HG02870 (cell line): ENCODE results near the gene SLC44A3.

Experiments
- ATAC-seq: cut with Tn5 transposase; IDR thresholded peaks from one replicate; pipeline ENCODE4 v1.9.1; 2021; ENCODE audit warnings: mild to moderate bottlenecking, moderate library complexity; ENCODE audit not compliant: unreplicated experiment

SLC44A3 gene

DNA sequence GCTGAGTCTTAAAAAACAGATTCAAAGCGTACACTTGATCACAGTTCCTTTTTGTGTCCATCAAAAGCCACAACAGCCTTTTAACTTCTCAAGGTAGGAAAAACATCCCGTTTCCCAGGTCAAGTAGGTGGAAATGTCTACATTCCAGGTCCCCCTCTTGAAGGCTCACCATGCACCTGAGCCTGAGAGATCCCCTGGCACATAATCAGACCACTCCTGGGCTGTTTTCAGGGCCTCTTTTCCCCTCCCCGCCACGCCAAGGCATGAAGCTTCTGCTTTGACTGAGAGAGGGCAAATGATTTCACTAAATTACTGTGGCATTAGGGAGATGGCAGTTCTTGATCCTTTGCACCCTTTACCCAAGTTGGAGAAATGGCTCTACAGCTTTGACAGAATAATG lies 85.0 kb downstream of the SLC44A3 start:
- ATAC-seq: no peak

DNA sequence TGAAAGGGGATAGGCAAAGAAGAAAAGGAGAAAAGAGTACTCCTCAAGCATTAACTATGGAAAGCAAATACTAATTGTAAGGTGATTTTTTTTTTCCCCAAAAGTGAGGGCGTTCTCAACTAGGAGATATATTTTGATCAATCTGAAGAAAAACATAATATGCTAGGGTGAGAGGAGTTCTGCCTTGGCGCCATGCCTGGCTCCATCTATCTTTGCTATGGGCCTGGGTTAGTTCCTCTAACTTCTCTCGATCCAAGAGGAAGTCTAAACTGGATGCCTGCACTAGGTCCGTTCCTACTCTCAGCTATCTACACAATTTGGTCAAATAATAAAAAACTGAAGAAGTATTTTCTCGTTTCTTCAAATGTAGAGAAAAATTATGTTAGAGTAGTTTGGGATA lies 86.2 kb downstream of the SLC44A3 start:
- no peak for ATAC-seq

DNA sequence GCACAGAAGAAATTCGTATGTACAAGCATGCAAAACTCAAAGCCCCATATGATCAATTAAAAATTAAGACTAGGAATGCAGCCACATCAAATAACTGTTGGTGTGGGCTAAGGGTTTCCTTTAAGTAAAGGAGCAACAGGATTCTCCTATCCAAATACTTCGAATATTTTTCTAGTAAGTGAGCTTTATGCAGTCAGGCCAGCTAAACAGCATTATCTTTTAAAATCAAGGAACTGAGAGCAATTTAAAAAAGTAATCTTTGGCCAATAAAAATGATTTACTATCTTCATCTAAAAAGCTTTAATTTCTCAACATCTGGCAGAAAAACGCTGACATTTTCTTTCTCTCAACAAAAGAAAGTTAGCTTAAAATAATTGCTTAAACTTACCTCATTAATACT lies 87.0 kb downstream of the SLC44A3 start:
- ATAC-seq: no peak

DNA sequence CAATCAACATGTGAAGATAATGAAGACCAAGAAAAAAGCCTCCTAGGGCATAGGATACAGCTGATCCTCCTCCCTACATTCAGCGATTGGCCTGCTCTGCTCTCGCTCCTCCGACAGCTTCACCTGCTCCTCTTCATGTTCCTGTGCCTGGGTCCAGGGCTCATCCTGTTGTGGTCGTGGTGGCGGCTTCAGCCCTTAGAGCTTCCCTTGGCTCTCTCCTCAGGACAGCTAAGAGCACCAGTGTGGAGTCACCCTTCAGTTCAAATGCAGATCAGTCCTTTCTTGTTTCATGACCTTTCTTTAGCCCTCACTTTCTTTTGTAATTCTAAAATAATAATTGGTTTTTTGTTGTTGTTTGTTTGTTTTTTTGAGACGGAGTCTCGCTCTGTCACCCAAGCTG lies 88.0 kb downstream of the SLC44A3 start:
- ATAC-seq: no peak

DNA sequence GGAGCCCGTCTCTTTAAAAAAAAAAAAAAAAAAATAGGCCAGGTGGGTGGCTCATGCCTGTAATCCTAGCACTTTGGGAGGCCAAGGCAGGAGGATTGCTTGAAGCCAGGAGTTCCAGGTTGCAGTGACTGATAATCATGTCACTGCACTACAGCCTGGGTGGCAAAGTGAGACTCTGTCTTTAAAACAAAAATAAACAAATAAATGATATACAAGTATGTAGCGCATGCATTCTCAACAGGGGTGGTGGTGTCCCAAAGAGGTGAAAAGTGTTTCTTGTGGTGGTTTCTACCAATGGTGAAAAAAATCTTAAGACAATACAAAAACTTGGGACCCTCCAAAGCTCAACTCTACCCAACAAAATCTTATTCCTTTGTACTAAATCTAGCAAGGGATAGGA lies 88.8 kb downstream of the SLC44A3 start:
- ATAC-seq: no peak

DNA sequence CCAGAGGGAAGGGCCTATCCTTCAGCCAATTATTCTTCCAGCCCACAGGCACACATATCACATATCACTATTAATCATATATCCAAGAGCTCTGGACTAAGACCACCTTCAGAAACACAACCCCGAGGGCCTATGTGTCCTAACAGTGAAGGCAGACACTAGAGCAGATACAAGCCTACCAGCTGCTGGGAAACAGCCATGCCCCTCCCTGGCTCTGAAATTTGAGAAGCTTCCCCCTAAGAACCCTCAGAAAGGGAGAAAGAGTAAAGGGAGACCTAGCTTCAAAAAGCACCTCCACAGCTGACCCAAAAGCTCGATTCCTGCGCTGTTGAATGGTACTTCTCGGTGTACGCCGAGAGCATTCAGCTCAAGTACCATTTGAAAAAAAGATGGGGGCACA lies 89.3 kb downstream of the SLC44A3 start:
- ATAC-seq: no peak

DNA sequence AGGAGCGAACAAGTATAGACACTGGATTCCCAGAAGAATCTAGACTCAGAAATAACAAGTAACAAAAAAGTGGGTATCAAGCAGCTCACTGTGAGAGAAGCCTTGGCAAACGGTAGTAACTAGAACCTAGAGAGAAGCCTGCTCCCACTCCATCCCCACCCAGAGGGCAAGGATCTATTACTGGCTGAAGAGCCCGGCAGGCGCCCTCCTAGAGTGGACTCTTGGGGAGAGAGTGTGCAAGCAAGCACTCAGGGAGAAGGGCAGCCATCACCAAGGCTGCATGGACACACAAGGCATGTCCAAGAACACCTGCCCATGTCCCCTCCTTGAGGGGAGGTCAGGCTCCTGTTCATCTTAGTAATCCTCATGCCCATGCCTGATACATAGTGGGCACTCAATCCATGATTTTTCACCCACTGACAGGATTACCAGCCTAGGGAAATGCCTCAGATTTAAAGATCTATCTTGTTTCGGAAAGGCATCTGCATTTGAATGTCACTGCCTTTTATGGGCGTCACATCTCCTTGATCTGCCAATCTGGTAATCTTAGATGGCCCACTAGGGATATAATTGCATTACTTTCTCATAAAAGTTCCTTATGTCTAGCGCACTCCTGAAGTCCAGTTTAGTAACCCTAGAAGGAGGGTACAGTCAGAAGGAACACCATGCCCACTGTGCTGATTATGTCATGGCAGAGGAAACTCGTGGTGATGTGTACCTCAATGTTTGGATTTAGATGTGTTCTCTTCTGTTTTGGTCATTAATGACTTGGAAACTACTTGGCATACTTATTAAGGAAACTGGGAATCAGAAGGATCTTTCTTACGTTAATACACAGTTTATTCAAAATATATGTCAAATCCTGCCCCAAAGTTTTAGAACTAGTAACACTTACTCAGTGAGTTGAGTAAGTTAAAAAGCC lies 92.4 kb downstream of the SLC44A3 start:
- ATAC-seq: no peak

DNA sequence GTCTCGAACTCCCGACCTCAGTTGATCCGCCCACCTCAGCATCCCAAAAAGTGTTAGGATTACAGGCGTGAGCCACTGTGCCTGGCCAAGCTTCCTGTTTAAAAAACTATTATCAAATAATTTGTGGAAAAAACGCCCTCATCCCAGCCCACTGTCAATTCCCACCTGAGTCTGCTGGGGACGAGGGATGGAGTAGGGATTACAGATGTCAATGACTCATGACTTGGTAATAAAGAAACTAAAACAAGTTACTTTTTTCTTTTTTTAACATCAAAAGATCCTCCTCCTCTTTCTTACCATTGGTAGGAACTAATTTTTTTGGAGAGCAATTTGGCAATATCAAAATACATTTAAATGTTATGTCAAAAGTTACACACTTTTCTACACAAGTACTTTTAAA lies 97.1 kb downstream of the SLC44A3 start:
- no peak for ATAC-seq

DNA sequence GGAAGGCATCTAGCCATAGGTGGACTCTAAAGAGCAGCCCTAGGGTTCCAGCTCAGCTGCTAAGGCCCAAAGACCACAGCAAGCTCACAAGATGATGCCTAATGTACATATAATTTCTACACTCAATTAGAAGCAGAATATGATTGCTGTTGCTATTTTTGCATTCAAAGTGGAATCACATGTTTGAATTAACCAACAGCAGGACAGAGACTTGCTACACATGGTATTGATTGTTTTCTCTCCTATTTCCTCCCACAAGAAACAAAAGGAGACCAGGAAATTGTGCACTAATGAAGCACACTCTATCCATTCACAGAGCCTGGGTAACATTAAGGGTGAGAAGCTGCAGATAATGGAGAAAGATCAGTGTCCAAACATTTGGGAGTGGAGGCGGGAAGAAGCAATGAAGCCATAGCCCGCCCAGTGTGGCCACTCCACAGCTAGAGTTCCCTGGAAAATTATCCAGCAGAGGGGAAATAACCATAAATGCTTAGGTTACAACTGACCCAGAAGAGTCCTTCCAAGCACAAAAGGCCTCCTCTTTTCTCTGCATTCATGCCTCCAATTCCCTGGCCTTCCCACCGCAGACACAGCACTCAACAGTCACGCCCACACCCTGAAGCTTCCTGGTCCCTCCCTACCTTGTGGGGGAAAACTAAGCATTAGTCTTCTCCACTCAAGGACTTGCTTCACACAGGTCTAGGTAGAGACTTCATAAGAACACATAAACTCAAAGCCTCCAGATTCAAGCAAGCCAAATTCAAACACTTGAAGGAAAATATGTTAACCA lies 99.3 kb downstream of the SLC44A3 start:
- ATAC-seq: no peak

DNA sequence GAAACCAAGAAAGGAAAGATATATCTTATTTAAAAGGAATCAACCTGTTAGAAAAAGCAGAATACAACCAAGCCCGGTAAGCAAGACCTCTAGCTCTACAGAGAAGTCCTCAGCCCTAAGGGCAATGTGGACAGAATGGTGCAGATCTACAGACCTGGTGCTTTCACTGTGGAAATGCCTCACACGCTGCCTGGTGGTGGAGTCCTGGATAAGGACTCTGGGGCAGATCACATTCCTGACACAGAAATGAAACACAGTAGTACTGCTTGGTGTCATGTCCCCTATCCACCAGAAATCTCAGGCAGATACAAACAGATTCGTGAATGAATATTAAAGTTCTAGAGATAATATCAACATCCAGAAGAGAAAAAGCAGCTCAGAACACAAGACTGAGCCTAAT lies 99.9 kb downstream of the SLC44A3 start:
- ATAC-seq: no peak

DNA sequence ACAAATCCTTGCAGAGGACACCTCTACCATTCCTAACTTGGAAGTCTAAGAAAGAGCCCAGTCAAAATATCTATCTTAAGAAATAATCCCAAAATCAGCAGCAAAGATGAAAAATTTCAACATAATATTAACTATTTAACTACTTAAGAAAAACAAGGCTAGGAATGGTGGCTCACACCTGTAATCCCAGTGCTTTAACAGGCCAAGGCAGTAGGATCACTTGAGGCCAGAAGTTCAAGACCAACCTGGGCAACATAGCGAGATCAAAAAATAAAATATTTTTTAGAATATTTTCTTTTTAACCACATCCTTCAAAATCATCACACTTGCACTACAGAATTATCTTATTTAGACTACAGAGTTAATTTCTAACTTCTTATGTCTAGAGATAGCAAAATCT lies 101.8 kb downstream of the SLC44A3 start:
- ATAC-seq: no peak

DNA sequence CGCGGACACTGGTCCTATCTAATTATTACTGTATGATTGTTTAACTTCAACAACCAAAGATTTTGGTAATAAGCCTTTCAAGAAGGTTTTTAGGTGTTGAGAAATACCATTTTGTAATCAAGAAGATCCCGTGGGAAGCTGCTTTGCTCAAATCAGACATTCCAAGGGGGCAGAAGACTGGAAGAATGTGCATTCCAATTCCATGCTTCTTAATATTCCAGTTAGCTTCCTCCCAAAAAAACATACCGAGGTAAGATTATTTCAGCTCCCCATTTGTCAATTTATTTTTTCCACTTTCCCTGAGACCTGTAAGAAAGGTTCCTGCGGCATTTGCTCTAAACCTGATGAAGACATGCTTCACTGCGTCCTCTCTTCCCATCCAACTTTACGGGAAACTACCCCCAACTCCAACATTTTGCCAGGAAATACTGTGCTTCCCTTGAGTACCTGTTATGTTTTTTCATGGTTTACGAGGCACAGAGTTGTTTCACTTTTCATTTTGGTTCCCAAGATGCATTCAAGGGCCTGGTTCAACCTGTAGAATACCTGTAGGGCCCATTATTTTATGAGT lies 102.7 kb downstream of the SLC44A3 start:
- no peak for ATAC-seq

DNA sequence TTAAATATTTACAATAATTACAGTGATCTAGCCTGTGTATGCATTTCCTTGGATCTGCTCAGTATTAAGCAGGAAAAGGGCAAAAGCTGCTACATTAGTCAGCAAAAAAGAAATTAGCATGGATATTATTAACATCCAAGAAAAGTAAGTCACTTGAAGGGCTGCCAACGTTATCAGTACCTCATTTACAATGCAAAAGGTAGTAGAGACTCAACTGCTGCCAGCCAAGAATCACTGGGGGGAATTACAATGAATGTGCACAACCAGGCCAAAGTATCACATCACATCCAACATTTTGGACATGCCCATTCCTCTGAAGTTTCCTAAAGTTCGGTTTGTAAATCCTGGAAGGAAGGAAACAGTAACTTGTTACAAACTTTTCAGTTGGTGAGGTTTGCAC lies 104.8 kb downstream of the SLC44A3 start:
- no peak for ATAC-seq

DNA sequence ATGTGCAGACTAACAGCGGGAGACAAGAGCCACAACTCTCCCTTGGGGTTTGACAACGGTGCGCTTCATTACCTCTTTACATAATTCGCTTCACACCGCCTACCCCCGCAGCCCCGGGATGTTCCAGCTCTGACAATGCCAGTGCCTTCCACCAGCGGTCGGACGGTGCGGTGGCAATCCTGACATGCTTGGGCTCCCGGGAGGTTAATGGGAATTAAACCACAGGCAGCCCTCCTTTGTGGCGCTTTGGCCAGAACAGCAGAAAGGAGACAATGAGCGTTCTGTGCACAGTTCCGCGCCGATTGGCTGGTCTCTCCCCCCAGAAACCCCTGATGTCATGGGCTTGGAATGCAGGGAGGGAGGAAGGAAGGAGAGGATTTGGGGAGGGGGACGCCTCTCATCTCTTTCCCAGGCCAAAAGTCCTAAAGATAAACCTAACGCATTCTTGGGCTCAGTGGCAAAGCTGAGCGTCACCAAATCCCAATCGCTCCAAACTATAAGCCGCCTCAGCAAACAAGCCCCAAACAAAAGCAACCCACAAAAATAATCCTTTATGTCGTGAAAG lies 105.5 kb downstream of the SLC44A3 start:
- ATAC-seq: no peak

DNA sequence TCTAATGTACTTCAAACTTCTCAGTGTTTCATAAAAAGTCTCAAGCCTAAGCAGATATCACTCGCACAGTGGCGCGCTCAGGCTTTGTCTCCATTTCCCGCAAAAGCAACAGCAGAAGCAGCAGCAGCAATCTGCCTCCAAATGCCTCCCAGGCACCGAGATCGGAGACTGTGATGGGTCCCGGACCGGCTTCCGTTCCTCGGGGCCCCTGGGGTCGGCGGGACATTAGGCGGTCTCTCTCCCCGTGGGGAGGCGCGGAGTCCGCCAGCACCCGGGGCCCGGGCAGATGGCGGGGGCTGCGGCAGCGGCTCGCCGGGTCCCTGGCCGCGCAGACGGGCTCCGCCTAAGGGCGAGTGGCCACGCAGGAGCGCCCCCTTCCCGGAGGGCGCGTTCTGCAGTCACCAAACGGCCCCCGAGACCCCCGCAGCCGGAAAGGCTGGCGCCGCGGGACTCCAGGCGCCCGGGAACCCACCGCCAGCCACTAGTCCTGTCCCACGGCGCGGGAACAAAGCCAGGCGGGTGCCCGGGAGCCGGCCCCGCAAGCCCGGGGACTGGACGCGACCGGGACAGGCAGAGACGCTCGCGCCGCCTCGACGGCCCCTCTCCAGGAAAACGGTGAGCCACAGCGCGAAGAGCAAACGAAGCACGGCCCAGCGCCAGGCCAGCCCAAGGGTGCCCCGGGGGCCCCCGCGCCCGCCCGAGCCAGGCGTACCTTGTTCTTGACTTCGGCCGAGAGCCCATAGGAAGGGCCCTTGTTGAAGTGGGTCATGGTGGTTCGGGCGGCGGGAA lies 106.2 kb downstream of the SLC44A3 start:
- peak; percentile 20 for ATAC-seq

DNA sequence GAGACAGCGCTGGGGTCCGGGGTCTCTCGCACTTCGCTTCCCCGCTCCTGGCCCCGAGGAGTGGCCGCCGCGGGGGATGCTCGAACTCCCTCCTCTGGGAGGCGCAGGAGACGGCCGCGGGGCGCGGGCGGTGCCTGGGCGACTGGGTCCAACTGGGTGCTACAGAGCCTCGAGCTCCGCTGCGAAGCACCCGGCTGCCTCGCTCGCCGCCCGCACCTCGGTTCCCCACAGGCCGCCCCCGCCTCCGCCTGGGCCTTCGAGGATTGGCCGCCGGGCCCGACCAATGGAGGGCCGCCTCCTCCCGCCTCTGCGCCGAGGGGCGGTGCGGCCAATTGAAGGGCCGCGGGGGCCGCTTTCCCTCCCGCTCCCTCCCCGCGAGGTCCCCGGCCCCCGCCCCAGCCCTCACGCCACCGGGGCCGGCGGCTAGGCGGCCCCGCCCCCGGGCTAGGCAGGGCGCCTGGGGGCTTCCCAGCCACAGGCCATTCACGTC lies 106.8 kb downstream of the SLC44A3 start, which contains the start of gene CNN3:
Gene CNN3 (minus strand): TSS at position 196 of the 490 bp plus-strand sequence. CDS start 216 bp downstream, outside the sequence.
- peak; percentile 65 for ATAC-seq

DNA sequence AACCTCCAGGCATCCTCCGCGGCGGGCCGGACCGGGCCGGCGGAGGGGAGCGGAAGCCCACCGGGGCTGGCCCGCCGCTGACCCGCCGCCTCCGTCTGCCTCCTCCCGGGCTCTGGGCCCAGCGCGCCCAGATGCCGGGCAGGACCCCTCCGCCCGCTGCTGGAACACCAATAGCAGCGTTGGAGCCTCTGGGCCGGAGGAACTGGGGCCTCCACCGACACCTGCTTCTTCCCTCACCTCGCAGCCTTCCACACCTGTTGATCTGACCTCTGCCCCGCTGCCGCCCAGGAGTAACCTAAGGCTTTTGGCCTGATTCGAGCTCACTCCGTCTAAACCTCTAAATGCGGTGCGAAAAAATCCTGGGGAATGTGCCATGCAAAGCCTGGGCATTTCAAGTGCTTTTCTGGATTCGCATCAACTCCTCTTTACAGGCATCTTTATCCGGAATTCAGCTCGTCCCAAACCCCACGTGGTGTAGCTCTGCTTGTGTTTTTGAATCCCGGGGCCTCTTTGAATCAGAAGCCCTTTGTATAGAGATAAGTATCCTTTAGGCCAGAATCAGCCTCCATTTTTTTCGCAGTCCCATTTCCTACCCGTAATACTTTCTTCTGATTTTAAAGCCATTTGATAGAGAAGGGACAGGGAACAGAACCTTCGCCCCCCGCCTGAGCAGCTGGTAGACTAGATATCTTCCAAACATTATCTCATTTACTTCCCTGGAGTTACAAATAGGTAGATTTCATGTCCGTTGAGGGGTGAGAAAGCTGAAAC lies 107.4 kb downstream of the SLC44A3 start:
- ATAC-seq: peak; percentile 31

DNA sequence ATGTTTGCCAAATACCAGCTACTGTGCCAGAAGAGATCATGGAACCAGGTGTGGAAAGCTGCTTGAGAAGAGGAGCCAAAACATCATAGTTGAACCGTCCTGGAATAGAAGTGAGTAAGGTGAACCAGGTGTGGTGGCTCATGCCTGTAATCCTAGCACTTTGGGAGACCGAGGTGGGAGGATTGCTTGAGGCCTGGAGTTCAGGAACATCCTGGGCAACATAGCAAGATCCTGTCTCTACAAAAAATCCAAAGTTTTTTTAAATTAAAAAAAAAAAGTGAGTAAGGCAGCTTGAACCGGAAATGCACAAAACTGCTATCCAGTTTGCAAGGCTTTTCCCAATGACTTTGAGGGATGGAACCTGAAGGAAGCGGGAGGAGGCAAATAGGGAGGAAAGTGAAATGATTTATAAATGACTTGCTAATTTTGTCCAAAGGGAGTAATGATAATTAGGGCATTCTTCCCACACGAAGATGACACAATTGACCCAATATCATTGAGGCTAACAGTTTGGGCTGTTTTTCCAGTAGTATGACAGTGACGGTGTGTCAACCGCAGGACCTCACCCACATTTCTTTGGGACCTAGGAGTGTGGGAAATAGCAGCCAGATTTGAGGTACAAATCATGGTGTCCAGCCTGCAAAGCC lies 108.3 kb downstream of the SLC44A3 start:
- ATAC-seq: no peak
